SK-N-SH (cell line): ENCODE results near the gene GCNT2. TPM values are rescaled to one million over a fixed set of nuclear protein-coding genes. Genes with fewer than 3 reads are reported as not detected.

ENCODE experiments used
- CTCF ChIA-PET: fragments of 300-600, 350-600 bp; formaldehyde crosslinking; extraction: SDS; loops from one replicate; lab custom pipeline; 2021; lab: Yijun Ruan, JAX
- POLR2A ChIA-PET: fragments of 350-600 bp; sonication (Branson Sonifier 250); formaldehyde crosslinking; extraction: SDS; loops from one replicate; lab custom pipeline; 2020; ENCODE audit warnings: antibody characterized with exemption, inconsistent platforms; lab: Yijun Ruan, JAX
- DNase-seq: peaks from one replicate; pipeline ENCODE4 v3.0.0; 2012
- H2AFZ ChIP-seq: fragments of 200-600 bp; sonication (generic); 2 replicates; pipeline ENCODE4 v1.8.1; 2016; ENCODE audit warnings: antibody characterized with exemption, mild to moderate bottlenecking, low read depth
- H3F3A ChIP-seq: fragments of 200-600 bp; sonication (generic); replicated peaks from 2 replicates; pipeline ENCODE3; 2016; ENCODE audit warnings: antibody characterized with exemption, mild to moderate bottlenecking; ENCODE audit not compliant: insufficient read depth
- H3K27ac ChIP-seq, 2 experiments: fragments of 200-500 bp in 1 of 2; fragments of 200-600 bp in 1 of 2; sonication (Bioruptor generic) in 1 of 2; sonication (generic), shearing (Covaris generic) in 1 of 2; 2 replicates each; pipeline versions ENCODE4 v1.5.1 to v1.6.1; 2014 to 2016; ENCODE audit warnings: low read depth in 2 of 2, inconsistent platforms in 1 of 2, low read length in 1 of 2, mild to moderate bottlenecking in 1 of 2, mixed read lengths in 1 of 2
- H3K27me3 ChIP-seq: fragments of 200-600 bp; sonication (generic), shearing (Covaris generic); 2 replicates; pipeline ENCODE4 v1.6.1; 2016; ENCODE audit warnings: mixed run types; ENCODE audit not compliant: insufficient read depth
- H3K36me3 ChIP-seq, 2 experiments: fragments of 200-500 bp in 1 of 2; fragments of 200-600 bp in 1 of 2; sonication (Bioruptor generic) in 1 of 2; sonication (generic) in 1 of 2; replicated peaks in 1 of 2; 2 replicates each; pipeline versions ENCODE3 to v1.5.1; 2014 to 2016; ENCODE audit warnings: low read length in 1 of 2, mild to moderate bottlenecking in 1 of 2; ENCODE audit not compliant: insufficient read depth in 2 of 2, control insufficient read depth in 1 of 2
- H3K4me1 ChIP-seq, 2 experiments: fragments of 200-500 bp in 1 of 2; fragments of 200-600 bp in 1 of 2; sonication (Bioruptor generic) in 1 of 2; sonication (generic), shearing (Covaris generic) in 1 of 2; 2 replicates each; pipeline versions ENCODE4 v1.5.1 to v1.6.1; 2014 to 2016; ENCODE audit warnings: low read depth in 1 of 2, low read length in 1 of 2, mixed run types in 1 of 2; ENCODE audit not compliant: insufficient read depth in 2 of 2, control insufficient read depth in 1 of 2
- H3K4me2 ChIP-seq: fragments of 200-600 bp; sonication (generic), shearing (Covaris generic); 2 replicates; pipeline ENCODE4 v1.6.1; 2017; ENCODE audit warnings: mixed run types
- H3K4me3 ChIP-seq, 2 experiments: fragments of 200-500 bp in 1 of 2; fragments of 200-600 bp in 1 of 2; sonication (Bioruptor generic) in 1 of 2; sonication (generic), shearing (Covaris generic) in 1 of 2; 2 replicates each; pipeline versions ENCODE4 v1.5.1 to v1.8.1; 2014 to 2016; ENCODE audit warnings: low read depth in 2 of 2, inconsistent platforms in 1 of 2, low read length in 1 of 2, mild to moderate bottlenecking in 1 of 2, mixed read lengths in 1 of 2, moderate library complexity in 1 of 2
- H3K79me2 ChIP-seq: fragments of 200-600 bp; sonication (generic); 2 replicates; pipeline ENCODE4 v1.8.1; 2017; ENCODE audit warnings: mild to moderate bottlenecking; ENCODE audit not compliant: insufficient read depth
- H3K9ac ChIP-seq: fragments of 200-600 bp; sonication (generic); 2 replicates; pipeline ENCODE4 v1.6.1; 2017; ENCODE audit warnings: mixed run types
- H3K9me2 ChIP-seq: fragments of 200-600 bp; sonication (generic); 2 replicates; pipeline ENCODE4 v1.6.1; 2017; ENCODE audit warnings: mixed run types
- H3K9me3 ChIP-seq: fragments of 200-600 bp; sonication (generic); 2 replicates; pipeline ENCODE4 v1.6.1; 2017; ENCODE audit warnings: mixed run types, mild to moderate bottlenecking, moderate library complexity
- H4K20me1 ChIP-seq: fragments of 200-600 bp; sonication (generic); 2 replicates; pipeline ENCODE4 v1.6.1; 2017; ENCODE audit warnings: mild to moderate bottlenecking, mixed run types; ENCODE audit not compliant: insufficient read depth
- ELF1 ChIP-seq: IDR thresholded peaks from 2 replicates; pipeline ENCODE4 v1.4.0; 2012
- FOSL2 ChIP-seq: IDR thresholded peaks from 2 replicates; pipeline ENCODE4 v1.4.0; 2012; ENCODE audit warnings: low read depth, mild to moderate bottlenecking, moderate library complexity, borderline replicate concordance
- FOXJ3 ChIP-seq: sonication (generic); formaldehyde crosslinking; IDR thresholded peaks from 2 replicates; pipeline ENCODE4 v1.5.1; 2020; ENCODE audit warnings: mild to moderate bottlenecking, missing genetic modification reagents
- GABPA ChIP-seq: IDR thresholded peaks from 2 replicates; pipeline ENCODE4 v1.4.0; 2012; ENCODE audit warnings: low read depth, mild to moderate bottlenecking
- GATA2 ChIP-seq: sonication (generic); formaldehyde crosslinking; IDR thresholded peaks from 2 replicates; pipeline ENCODE4 v1.5.0; 2020; ENCODE audit warnings: mild to moderate bottlenecking, missing genetic modification reagents
- MXI1 ChIP-seq: IDR thresholded peaks from 2 replicates; pipeline ENCODE4 v1.6.1; 2012; ENCODE audit warnings: mild to moderate bottlenecking, low read depth, low read length, improper control_type of control experiment
- NFIC ChIP-seq: IDR thresholded peaks from 2 replicates; pipeline ENCODE4 v1.4.0; 2012; ENCODE audit warnings: borderline replicate concordance
- RAD21 ChIP-seq: IDR thresholded peaks from 2 replicates; pipeline ENCODE4 v1.6.1; 2012; ENCODE audit warnings: mild to moderate bottlenecking, low read length
- RCOR1 ChIP-seq: fragments of 150-350 bp; IDR thresholded peaks from 2 replicates; pipeline ENCODE4 v1.6.1; 2017; ENCODE audit warnings: antibody characterized with exemption, low read length
- TAF1 ChIP-seq: IDR thresholded peaks from 2 replicates; pipeline ENCODE4 v1.6.1; 2012; ENCODE audit warnings: low read depth, mild to moderate bottlenecking, low read length, moderate library complexity, borderline replicate concordance
- TEAD4 ChIP-seq: IDR thresholded peaks from 2 replicates; pipeline ENCODE4 v1.4.0; 2012; ENCODE audit warnings: mild to moderate bottlenecking, borderline replicate concordance; ENCODE audit not compliant: insufficient read depth
- USF2 ChIP-seq: fragments of 150-350 bp; IDR thresholded peaks from 2 replicates; pipeline ENCODE4 v1.6.1; 2017; ENCODE audit warnings: antibody characterized with exemption, low read length, low read depth, borderline replicate concordance
- YY1 ChIP-seq: IDR thresholded peaks from 2 replicates; pipeline ENCODE4 v1.4.0; 2012; ENCODE audit warnings: low read depth, mild to moderate bottlenecking
- WGBS: methylation state at CpG from one replicate; pipeline ENCODE4 v1.1.6; 2017; ENCODE audit warnings: low lambda C conversion rate; 5-methylcytosine and 5-hydroxymethylcytosine counted together
- polyA plus RNA-seq, 3 experiments: library from polyadenylated mRNA; depleted of rRNA; stranded (reverse); fragments of >200 nt; gene quantifications; 2 replicates each; pipeline ENCODE4 v1.2.3, GENCODE V29; 2012
- TF ChIP-seq, protein P1 (sequence below): IDR thresholded peaks from 2 replicates; pipeline ENCODE4 v1.4.0; 2012; ENCODE audit warnings: low read depth, borderline replicate concordance
- TF ChIP-seq, protein P2 (sequence below): IDR thresholded peaks from 2 replicates; pipeline ENCODE4 v1.6.1; 2012; ENCODE audit warnings: mild to moderate bottlenecking, low read depth, low read length, moderate library complexity
- TF ChIP-seq, protein P3 (sequence below): IDR thresholded peaks from 2 replicates; pipeline ENCODE4 v1.4.0; 2012; ENCODE audit warnings: low read depth

The GCNT2 gene
- polyA plus RNA-seq, 1 of the 3 experiments (the other 2 are of a cell fraction): 0.13 TPM

DNA sequence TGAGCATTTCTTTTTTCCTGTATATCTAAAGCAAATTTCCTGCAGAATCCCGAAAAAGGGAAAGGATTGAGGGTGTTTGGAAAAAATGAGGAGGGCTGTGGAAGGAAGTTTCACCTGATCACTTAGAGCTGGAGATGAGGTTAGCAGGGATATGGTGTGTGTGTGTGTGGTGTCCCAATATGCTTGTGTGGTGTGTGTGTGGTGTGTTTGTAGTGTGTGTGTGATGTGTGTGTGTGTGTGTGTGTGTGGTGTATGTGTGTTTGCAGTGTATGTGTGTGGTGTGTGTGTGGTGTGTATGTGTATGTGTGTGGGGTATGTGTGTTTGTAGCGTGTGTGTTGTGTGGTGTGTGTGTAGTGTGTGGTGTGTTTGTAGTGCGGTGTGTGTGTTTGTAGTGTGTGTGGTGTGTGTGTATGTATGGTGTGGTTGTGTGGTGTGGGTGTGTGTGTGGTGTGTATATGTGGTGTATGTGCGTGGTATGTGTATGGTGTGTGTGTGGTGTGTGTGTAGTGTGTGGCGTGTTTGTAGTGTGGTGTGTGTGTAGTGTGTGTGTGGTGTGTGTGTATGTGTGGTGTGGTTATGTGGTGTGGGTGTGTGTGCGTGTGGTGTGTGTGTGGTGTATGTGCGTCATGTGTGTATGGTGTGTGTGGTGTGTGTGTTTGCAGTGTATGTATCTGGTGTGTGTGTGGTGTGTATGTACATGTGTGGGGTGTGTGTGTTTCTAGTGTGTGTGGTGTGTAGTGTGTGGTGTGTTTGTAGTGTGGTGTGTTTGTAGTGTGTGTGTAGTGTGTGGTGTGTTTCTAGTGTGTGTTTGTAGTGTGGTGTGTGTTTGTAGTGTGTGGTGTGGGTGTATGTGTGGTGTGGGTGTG is 67.6 kb downstream of the GCNT2 start:
- H3K9me2 ChIP-seq: no peaks in the 10 kb centered on the region
- H3K27me3 ChIP-seq: no peaks in the 10 kb centered on the region; the same call in 1 of the 2 replicates
- 85% methylated on average over 7 of the region's 7 CpGs for WGBS
- no peak overlapping the region for H3K4me2 ChIP-seq
- DNase-seq: no peak
- peaks cover 0 to 9% of the 10 kb centered on the region in 2 experiments; a peak in 1 of 4 replicates for H3K4me1 ChIP-seq
- no peak overlapping the region for H3K4me3 ChIP-seq
- no peaks in the 10 kb centered on the region for H3K79me2 ChIP-seq
- no peak overlapping the region for H3K27ac ChIP-seq
- no peak overlapping the region for H3K9ac ChIP-seq
- ChIA-PET POLR2A (interaction anchor here (0.7 kb wide), 1 partner anchor 133 kb away, joined by 3 read pairs; no protein-coding TSS in a partner anchor), CTCF (no interaction called here)
- H3F3A ChIP-seq: no peaks in the 10 kb centered on the region
- no peaks in the 10 kb centered on the region for H3K9me3 ChIP-seq
- no peak for TF ChIP-seq GATA2 (CRISPR knock-in tag)
- no peak for TF ChIP-seq FOSL2
- TF ChIP-seq USF2: no peak
- no peak for TF ChIP-seq RAD21
- TF ChIP-seq ELF1: no peak
- TF ChIP-seq GABPA: no peak
- no peak for TF ChIP-seq TAF1
- no peak for TF ChIP-seq NFIC
- TF ChIP-seq, protein P1, sequence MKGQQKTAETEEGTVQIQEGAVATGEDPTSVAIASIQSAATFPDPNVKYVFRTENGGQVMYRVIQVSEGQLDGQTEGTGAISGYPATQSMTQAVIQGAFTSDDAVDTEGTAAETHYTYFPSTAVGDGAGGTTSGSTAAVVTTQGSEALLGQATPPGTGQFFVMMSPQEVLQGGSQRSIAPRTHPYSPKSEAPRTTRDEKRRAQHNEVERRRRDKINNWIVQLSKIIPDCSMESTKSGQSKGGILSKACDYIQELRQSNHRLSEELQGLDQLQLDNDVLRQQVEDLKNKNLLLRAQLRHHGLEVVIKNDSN: no peak
- no peak for TF ChIP-seq MXI1
- no peak for TF ChIP-seq YY1
- TF ChIP-seq TEAD4: no peak
- TF ChIP-seq, protein P2, sequence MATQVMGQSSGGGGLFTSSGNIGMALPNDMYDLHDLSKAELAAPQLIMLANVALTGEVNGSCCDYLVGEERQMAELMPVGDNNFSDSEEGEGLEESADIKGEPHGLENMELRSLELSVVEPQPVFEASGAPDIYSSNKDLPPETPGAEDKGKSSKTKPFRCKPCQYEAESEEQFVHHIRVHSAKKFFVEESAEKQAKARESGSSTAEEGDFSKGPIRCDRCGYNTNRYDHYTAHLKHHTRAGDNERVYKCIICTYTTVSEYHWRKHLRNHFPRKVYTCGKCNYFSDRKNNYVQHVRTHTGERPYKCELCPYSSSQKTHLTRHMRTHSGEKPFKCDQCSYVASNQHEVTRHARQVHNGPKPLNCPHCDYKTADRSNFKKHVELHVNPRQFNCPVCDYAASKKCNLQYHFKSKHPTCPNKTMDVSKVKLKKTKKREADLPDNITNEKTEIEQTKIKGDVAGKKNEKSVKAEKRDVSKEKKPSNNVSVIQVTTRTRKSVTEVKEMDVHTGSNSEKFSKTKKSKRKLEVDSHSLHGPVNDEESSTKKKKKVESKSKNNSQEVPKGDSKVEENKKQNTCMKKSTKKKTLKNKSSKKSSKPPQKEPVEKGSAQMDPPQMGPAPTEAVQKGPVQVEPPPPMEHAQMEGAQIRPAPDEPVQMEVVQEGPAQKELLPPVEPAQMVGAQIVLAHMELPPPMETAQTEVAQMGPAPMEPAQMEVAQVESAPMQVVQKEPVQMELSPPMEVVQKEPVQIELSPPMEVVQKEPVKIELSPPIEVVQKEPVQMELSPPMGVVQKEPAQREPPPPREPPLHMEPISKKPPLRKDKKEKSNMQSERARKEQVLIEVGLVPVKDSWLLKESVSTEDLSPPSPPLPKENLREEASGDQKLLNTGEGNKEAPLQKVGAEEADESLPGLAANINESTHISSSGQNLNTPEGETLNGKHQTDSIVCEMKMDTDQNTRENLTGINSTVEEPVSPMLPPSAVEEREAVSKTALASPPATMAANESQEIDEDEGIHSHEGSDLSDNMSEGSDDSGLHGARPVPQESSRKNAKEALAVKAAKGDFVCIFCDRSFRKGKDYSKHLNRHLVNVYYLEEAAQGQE: no peak
- no peak for TF ChIP-seq RCOR1
- TF ChIP-seq, protein P3, sequence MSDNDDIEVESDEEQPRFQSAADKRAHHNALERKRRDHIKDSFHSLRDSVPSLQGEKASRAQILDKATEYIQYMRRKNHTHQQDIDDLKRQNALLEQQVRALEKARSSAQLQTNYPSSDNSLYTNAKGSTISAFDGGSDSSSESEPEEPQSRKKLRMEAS: no peak
- no peak for TF ChIP-seq FOXJ3 (CRISPR knock-in tag)
- no peaks in the 10 kb centered on the region for H3K36me3 ChIP-seq
- no peaks in the 10 kb centered on the region for H4K20me1 ChIP-seq
- no peak overlapping the region for H2AFZ ChIP-seq
